IgD-negative memory B cell (primary cell): ENCODE measurements around the gene SERPINF2. TPM values are rescaled to one million over a fixed set of nuclear protein-coding genes. Genes with fewer than 3 reads are reported as not detected.

Experiments used
- H3K27ac Mint-ChIP-seq, 3 donors: one replicate each; pipeline ENCODE4 v1.8.0; 2020 to 2022; ENCODE audit warnings: mild to moderate bottlenecking in 3 of 3, mixed read lengths in 3 of 3, moderate library complexity in 1 of 3
- H3K27me3 Mint-ChIP-seq: one replicate; pipeline ENCODE4 v1.8.0; 2021; ENCODE audit warnings: mixed read lengths
- H3K36me3 Mint-ChIP-seq: one replicate; pipeline ENCODE4 v1.8.0; 2020; ENCODE audit warnings: mild to moderate bottlenecking, mixed read lengths
- H3K4me1 Mint-ChIP-seq, 3 donors: one replicate each; pipeline ENCODE4 v1.8.0; 2020 to 2022; ENCODE audit warnings: mixed read lengths in 3 of 3, mild to moderate bottlenecking in 1 of 3
- H3K4me3 Mint-ChIP-seq, 4 donors: one replicate each; pipeline ENCODE4 v1.8.0; 2020 to 2022; ENCODE audit warnings: mild to moderate bottlenecking in 4 of 4, mixed read lengths in 4 of 4, moderate library complexity in 3 of 4
- H3K9me3 Mint-ChIP-seq, 3 donors: one replicate each; pipeline ENCODE4 v1.8.0; 2020 to 2021; ENCODE audit warnings: mixed read lengths in 3 of 3, mild to moderate bottlenecking in 1 of 3
- polyA plus RNA-seq: library from polyadenylated mRNA; unstranded; fragments of 300-500 nt; fragmentation: Illumina TruSeq; gene quantifications from one replicate; pipeline ENCODE4 v1.2.3, GENCODE V29; 2021

SERPINF2 gene
- polyA plus RNA-seq, 1 donor from 2014 or later: 1.2 TPM

- H3K9me3 Mint-ChIP-seq: no peaks in the 10 kb centered on the region
- no peaks in the 10 kb centered on the region for H3K27me3 Mint-ChIP-seq
- H3K4me1 Mint-ChIP-seq: peaks cover 12 to 29% (median 23%) of the 10 kb centered on the region in 3 donors
- peak overlapping the region in 2 of 3 donors; percentile 78 to 89 for H3K27ac Mint-ChIP-seq
- peak overlapping the region; percentile 76 to 89 (median 81) for H3K4me3 Mint-ChIP-seq
- H3K36me3 Mint-ChIP-seq: peaks cover 2% of the 10 kb centered on the region
Measured at GRCh38 chr17:1725642-1726511, 16.8 kb upstream of the SERPINF2 start.

GRCh38 chr17:1726626-1727257 is 15.9 kb upstream of the SERPINF2 start:
- Mint-ChIP-seq H3K4me3 (peak overlapping the region in 2 of 4 donors; percentile 43 to 71), H3K27me3 (no peaks in the 10 kb centered on the region), H3K27ac (peak overlapping the region in 1 of 3 donors; percentile 67), H3K36me3 (peaks cover 2% of the 10 kb centered on the region), H3K4me1 (peaks cover 12 to 29% (median 21%) of the 10 kb centered on the region in 3 donors), H3K9me3 (no peaks in the 10 kb centered on the region)

- H3K4me3 Mint-ChIP-seq: peak overlapping the region in 1 of 4 donors; percentile 71
- H3K36me3 Mint-ChIP-seq: peaks cover 2% of the 10 kb centered on the region
- H3K4me1 Mint-ChIP-seq: peaks cover 7 to 27% (median 21%) of the 10 kb centered on the region in 3 donors
- no peaks in the 10 kb centered on the region for H3K9me3 Mint-ChIP-seq
- no peaks in the 10 kb centered on the region for H3K27me3 Mint-ChIP-seq
- H3K27ac Mint-ChIP-seq: peak overlapping the region in 1 of 3 donors; percentile 67
Measured at GRCh38 chr17:1727258-1727789, 15.3 kb upstream of the SERPINF2 start.

- Mint-ChIP-seq H3K27ac (peak overlapping the region; percentile 62 to 67 (median 63)), H3K9me3 (no peaks in the 10 kb centered on the region), H3K27me3 (no peaks in the 10 kb centered on the region), H3K4me3 (peak overlapping the region in 2 of 4 donors; percentile 32 to 38), H3K4me1 (peaks cover 5 to 24% (median 21%) of the 10 kb centered on the region in 3 donors), H3K36me3 (peaks cover 1% of the 10 kb centered on the region)
Measured at GRCh38 chr17:1727876-1728630, 14.6 kb upstream of the SERPINF2 start.

- H3K9me3 Mint-ChIP-seq: no peaks in the 10 kb centered on the region
- peaks cover 5 to 24% (median 23%) of the 10 kb centered on the region in 3 donors for H3K4me1 Mint-ChIP-seq
- H3K4me3 Mint-ChIP-seq: peak overlapping the region in 3 of 4 donors; percentile 24 to 73 (median 45)
- peaks cover 4% of the 10 kb centered on the region for H3K36me3 Mint-ChIP-seq
- peak overlapping the region in 1 of 3 donors; percentile 67 for H3K27ac Mint-ChIP-seq
- H3K27me3 Mint-ChIP-seq: no peaks in the 10 kb centered on the region
Measured at GRCh38 chr17:1729966-1730325, 12.7 kb upstream of the SERPINF2 start.

GRCh38 chr17:1730326-1731193 is 12.1 kb upstream of the SERPINF2 start:
- peak overlapping the region in 1 of 3 donors; percentile 51 for H3K27ac Mint-ChIP-seq
- H3K27me3 Mint-ChIP-seq: no peaks in the 10 kb centered on the region
- H3K36me3 Mint-ChIP-seq: peaks cover 4% of the 10 kb centered on the region
- H3K4me1 Mint-ChIP-seq: peaks cover 5 to 24% (median 20%) of the 10 kb centered on the region in 3 donors
- H3K9me3 Mint-ChIP-seq: no peaks in the 10 kb centered on the region
- no peak overlapping the region for H3K4me3 Mint-ChIP-seq

- Mint-ChIP-seq H3K36me3 (peaks cover 6% of the 10 kb centered on the region), H3K4me1 (peaks cover 5 to 22% (median 18%) of the 10 kb centered on the region in 3 donors), H3K27ac (peak overlapping the region in 1 of 3 donors; percentile 51), H3K9me3 (no peaks in the 10 kb centered on the region), H3K4me3 (no peak overlapping the region), H3K27me3 (no peaks in the 10 kb centered on the region)
Measured at GRCh38 chr17:1731194-1731506, 11.5 kb upstream of the SERPINF2 start.

GRCh38 chr17:1732241-1732832 is 10.3 kb upstream of the SERPINF2 start:
- Mint-ChIP-seq H3K27me3 (no peaks in the 10 kb centered on the region), H3K4me1 (peaks cover 5 to 22% (median 18%) of the 10 kb centered on the region in 3 donors), H3K4me3 (peak overlapping the region in 2 of 4 donors; percentile 2 to 38), H3K36me3 (peaks cover 8% of the 10 kb centered on the region), H3K27ac (peak overlapping the region; percentile 69 to 94 (median 80)), H3K9me3 (no peaks in the 10 kb centered on the region)

- Mint-ChIP-seq H3K9me3 (no peaks in the 10 kb centered on the region), H3K27me3 (no peaks in the 10 kb centered on the region), H3K4me3 (peak overlapping the region in 3 of 4 donors; percentile 2 to 51 (median 38)), H3K4me1 (peaks cover 5 to 22% (median 18%) of the 10 kb centered on the region in 3 donors), H3K36me3 (peaks cover 8% of the 10 kb centered on the region), H3K27ac (peak overlapping the region; percentile 69 to 94 (median 80))
Measured at GRCh38 chr17:1732833-1733321, 9.8 kb upstream of the SERPINF2 start.

GRCh38 chr17:1733759-1734158 is 8.9 kb upstream of the SERPINF2 start:
- H3K4me1 Mint-ChIP-seq: peaks cover 5 to 17% (median 16%) of the 10 kb centered on the region in 3 donors
- peak overlapping the region; percentile 39 to 81 (median 57) for H3K27ac Mint-ChIP-seq
- H3K9me3 Mint-ChIP-seq: no peaks in the 10 kb centered on the region
- peak overlapping the region; percentile 32 to 85 (median 52) for H3K4me3 Mint-ChIP-seq
- H3K36me3 Mint-ChIP-seq: peaks cover 8% of the 10 kb centered on the region
- no peaks in the 10 kb centered on the region for H3K27me3 Mint-ChIP-seq

- Mint-ChIP-seq H3K27me3 (no peaks in the 10 kb centered on the region), H3K36me3 (peaks cover 8% of the 10 kb centered on the region), H3K9me3 (no peaks in the 10 kb centered on the region), H3K4me3 (peak overlapping the region in 2 of 4 donors; percentile 8 to 32), H3K4me1 (peaks cover 5 to 11% (median 9%) of the 10 kb centered on the region in 3 donors), H3K27ac (no peak overlapping the region)
Measured at GRCh38 chr17:1735418-1735817, 7.3 kb upstream of the SERPINF2 start.

- H3K9me3 Mint-ChIP-seq: no peaks in the 10 kb centered on the region
- H3K4me1 Mint-ChIP-seq: peaks cover 5 to 11% (median 9%) of the 10 kb centered on the region in 3 donors
- H3K27me3 Mint-ChIP-seq: no peaks in the 10 kb centered on the region
- peaks cover 8% of the 10 kb centered on the region for H3K36me3 Mint-ChIP-seq
- H3K27ac Mint-ChIP-seq: no peak overlapping the region
- peak overlapping the region in 1 of 4 donors; percentile 8 for H3K4me3 Mint-ChIP-seq
Measured at GRCh38 chr17:1735834-1736347, 6.8 kb upstream of the SERPINF2 start.
